H9 (cell line): ENCODE data around the gene CDH3. TPM values are rescaled to one million over a fixed set of nuclear protein-coding genes. Genes with fewer than 3 reads are reported as not detected.

Experiments
- DNase-seq: peaks from one replicate; pipeline ENCODE4 v3.0.0-alpha.2; 2017
- H2AFZ ChIP-seq: one replicate; pipeline ENCODE4 v1.6.1; 2013; ENCODE audit warnings: mild to moderate bottlenecking, low read length, control low read depth, moderate library complexity
- H2AK5ac ChIP-seq: 2 replicates; pipeline ENCODE4 v1.6.1; 2013; ENCODE audit warnings: low read length, control low read depth, mixed read lengths; ENCODE audit not compliant: insufficient read length
- H2BK120ac ChIP-seq: one replicate; pipeline ENCODE4 v1.6.1; 2013; ENCODE audit warnings: low read depth, mild to moderate bottlenecking, low read length, control low read depth, inconsistent platforms; ENCODE audit not compliant: poor library complexity, severe bottlenecking
- H2BK12ac ChIP-seq: 2 replicates; pipeline ENCODE4 v1.6.1; 2013; ENCODE audit warnings: low read length, control low read depth, mixed read lengths, low read depth; ENCODE audit not compliant: insufficient read length
- H2BK15ac ChIP-seq: 2 replicates; pipeline ENCODE4 v1.6.1; 2013; ENCODE audit warnings: low read depth, low read length, control low read depth
- H2BK20ac ChIP-seq: one replicate; pipeline ENCODE4 v1.6.1; 2013; ENCODE audit warnings: low read depth, mild to moderate bottlenecking, low read length, control low read depth, inconsistent platforms; ENCODE audit not compliant: poor library complexity, severe bottlenecking
- H2BK5ac ChIP-seq: 2 replicates; pipeline ENCODE4 v1.6.1; 2013; ENCODE audit warnings: low read length, control low read depth, mixed read lengths; ENCODE audit not compliant: insufficient read length
- H3K14ac ChIP-seq: 2 replicates; pipeline ENCODE4 v1.6.1; 2013; ENCODE audit warnings: low read length, control low read depth; ENCODE audit not compliant: insufficient read depth
- H3K18ac ChIP-seq: 2 replicates; pipeline ENCODE4 v1.6.1; 2013; ENCODE audit warnings: low read depth, mild to moderate bottlenecking, mixed read lengths, low read length, control low read depth; ENCODE audit not compliant: insufficient read length
- H3K23ac ChIP-seq: 2 replicates; pipeline ENCODE4 v1.6.1; 2013; ENCODE audit warnings: low read length, control low read depth, mixed read lengths, low read depth; ENCODE audit not compliant: insufficient read length
- H3K23me2 ChIP-seq: 2 replicates; pipeline ENCODE4 v1.6.1; 2013; ENCODE audit warnings: low read depth, mild to moderate bottlenecking, mixed read lengths, low read length, control low read depth; ENCODE audit not compliant: insufficient read length, poor library complexity, severe bottlenecking
- H3K27ac ChIP-seq: 2 replicates; pipeline ENCODE4 v1.5.1; 2013; ENCODE audit warnings: low read length, control low read depth, mixed read lengths, low read depth; ENCODE audit not compliant: insufficient read length
- H3K27me3 ChIP-seq: 2 replicates; pipeline ENCODE4 v1.6.1; 2013; ENCODE audit warnings: low read length, control low read depth, inconsistent platforms; ENCODE audit not compliant: insufficient read depth
- H3K4ac ChIP-seq: 2 replicates; pipeline ENCODE4 v1.6.1; 2013; ENCODE audit warnings: low read depth, mild to moderate bottlenecking, control low read depth, inconsistent platforms, low read length, moderate library complexity
- H3K4me1 ChIP-seq: 2 replicates; pipeline ENCODE4 v1.6.1; 2013; ENCODE audit warnings: low read length, control low read depth, inconsistent platforms; ENCODE audit not compliant: insufficient read depth
- H3K4me2 ChIP-seq: 2 replicates; pipeline ENCODE4 v1.6.1; 2013; ENCODE audit warnings: low read length, control low read depth, mixed read lengths; ENCODE audit not compliant: insufficient read length, insufficient read depth
- H3K56ac ChIP-seq: 2 replicates; pipeline ENCODE4 v1.6.1; 2013; ENCODE audit warnings: low read depth, mild to moderate bottlenecking, mixed read lengths, low read length, control low read depth; ENCODE audit not compliant: insufficient read length
- H3K79me1 ChIP-seq: 2 replicates; pipeline ENCODE4 v1.6.1; 2013; ENCODE audit warnings: low read depth, mild to moderate bottlenecking, moderate library complexity, low read length, control low read depth, inconsistent platforms; ENCODE audit not compliant: insufficient read depth, poor library complexity, severe bottlenecking
- H3K79me2 ChIP-seq: 2 replicates; pipeline ENCODE4 v1.6.1; 2013; ENCODE audit warnings: low read length, control low read depth, inconsistent platforms; ENCODE audit not compliant: insufficient read depth
- H3K9ac ChIP-seq: 2 replicates; pipeline ENCODE4 v1.6.1; 2013; ENCODE audit warnings: low read length, control low read depth, mixed read lengths; ENCODE audit not compliant: insufficient read length; ENCODE audit errors: extremely low read depth
- H3K9me3 ChIP-seq: one replicate; pipeline ENCODE4 v1.6.1; 2013; ENCODE audit warnings: low read depth, low read length, inconsistent platforms; ENCODE audit not compliant: control insufficient read depth
- H3T11ph ChIP-seq: one replicate; pipeline ENCODE4 v1.6.1; 2013; ENCODE audit warnings: mild to moderate bottlenecking, low read length, control low read depth, inconsistent platforms
- H4K20me1 ChIP-seq: one replicate; pipeline ENCODE4 v1.6.1; 2013; ENCODE audit not compliant: control insufficient read depth, insufficient read length, insufficient read depth
- H4K5ac ChIP-seq: 2 replicates; pipeline ENCODE4 v1.6.1; 2013; ENCODE audit warnings: low read depth, mild to moderate bottlenecking, mixed read lengths, low read length, control low read depth; ENCODE audit not compliant: insufficient read length
- H4K8ac ChIP-seq: replicated peaks from 2 replicates; pipeline ENCODE4 v1.6.1; 2013; ENCODE audit warnings: low read length, control low read depth, mixed read lengths, low read depth; ENCODE audit not compliant: insufficient read length
- H4K91ac ChIP-seq: 2 replicates; pipeline ENCODE4 v1.6.1; 2013; ENCODE audit warnings: low read depth, mild to moderate bottlenecking, moderate library complexity, mixed read lengths, low read length, control low read depth; ENCODE audit not compliant: insufficient read length
- H3K27ac Mint-ChIP-seq, 3 experiments: 2 replicates in 2 of 3; 3 replicates in 1 of 3; pipeline ENCODE4 v1.8.0; 2020 to 2021; ENCODE audit warnings: mixed read lengths in 3 of 3, mild to moderate bottlenecking in 1 of 3, moderate library complexity in 1 of 3
- H3K27me3 Mint-ChIP-seq: 2 replicates; pipeline ENCODE4 v1.8.0; 2021; ENCODE audit warnings: low read depth, mild to moderate bottlenecking, moderate library complexity, mixed read lengths
- H3K36me3 Mint-ChIP-seq, 3 experiments: 2 replicates in 2 of 3; 3 replicates in 1 of 3; pipeline ENCODE4 v1.8.0; 2020 to 2021; ENCODE audit warnings: low read depth in 3 of 3, mixed read lengths in 3 of 3; ENCODE audit not compliant: insufficient read depth in 1 of 3
- H3K4me1 Mint-ChIP-seq, 2 experiments: 2 replicates each; pipeline ENCODE4 v1.8.0; 2020; ENCODE audit warnings: mixed read lengths in 2 of 2
- H3K4me3 Mint-ChIP-seq, 2 experiments: 2 replicates in 1 of 2; 3 replicates in 1 of 2; pipeline ENCODE4 v1.8.0; 2020 to 2021; ENCODE audit warnings: mild to moderate bottlenecking in 2 of 2, mixed read lengths in 2 of 2, moderate library complexity in 1 of 2
- H3K9me3 Mint-ChIP-seq, 2 experiments: 2 replicates in 1 of 2; 3 replicates in 1 of 2; pipeline ENCODE4 v1.8.0; 2020; ENCODE audit warnings: mild to moderate bottlenecking in 2 of 2, mixed read lengths in 2 of 2, moderate library complexity in 1 of 2
- CTCF ChIP-seq: fragments of 200-600 bp; sonication (generic); conservative IDR thresholded peaks from 3 replicates; pipeline ENCODE4 v1.8.0; 2021; ENCODE audit warnings: antibody characterized with exemption, mild to moderate bottlenecking
- WGBS: extraction: QIAGEN DNeasy Blood & Tissue Kit; methylation state at CpG from one replicate; pipeline ENCODE4 v1.1.7; 2013; ENCODE audit warnings: missing lambda C conversion rate, low lambda C conversion rate, mixed read lengths; ENCODE audit not compliant: insufficient read length; ENCODE audit errors: extremely low coverage; 5-methylcytosine and 5-hydroxymethylcytosine counted together
- total RNA-seq: library from RNA; stranded (reverse); gene quantifications from 2 replicates; pipeline ENCODE4 v1.2.1, GENCODE V29; 2021

The CDH3 gene
- total RNA-seq, 1 experiment from 2014 or later: 97.2 TPM

GRCh38 chr16:68658341-68658973 lies 13.3 kb downstream of the CDH3 start:
- H3K4ac ChIP-seq: no peak overlapping the region
- H3K4me2 ChIP-seq: no peak overlapping the region
- no peak overlapping the region for H3K56ac ChIP-seq
- no peaks in the 10 kb centered on the region for H3K9me3 ChIP-seq
- H4K8ac ChIP-seq: no peak overlapping the region
- H2BK20ac ChIP-seq: no peak overlapping the region
- no peaks in the 10 kb centered on the region for H3K27me3 ChIP-seq
- H3K79me2 ChIP-seq: peaks cover 8% of the 10 kb centered on the region; the same call in 1 of the 2 replicates
- H3T11ph ChIP-seq: no peak overlapping the region
- no peak overlapping the region for H3K14ac ChIP-seq
- H4K20me1 ChIP-seq: no peaks in the 10 kb centered on the region
- peak overlapping the region; percentile 13 to 47 (median 32); a peak in 4 of 7 replicates for H3K27ac Mint-ChIP-seq
- H3K9me3 Mint-ChIP-seq: no peaks in the 10 kb centered on the region
- H4K91ac ChIP-seq: no peak overlapping the region
- H3K23me2 ChIP-seq: no peaks in the 10 kb centered on the region
- H3K79me1 ChIP-seq: peaks cover 2% of the 10 kb centered on the region
- H3K18ac ChIP-seq: no peak overlapping the region
- H3K9ac ChIP-seq: no peak overlapping the region
- H4K5ac ChIP-seq: no peak overlapping the region
- H2BK5ac ChIP-seq: peak overlapping the region; percentile 2
- no peaks in the 10 kb centered on the region for H3K4me1 ChIP-seq
- no peak for DNase-seq
- H3K36me3 Mint-ChIP-seq: peaks cover 3 to 13% (median 11%) of the 10 kb centered on the region in 3 experiments
- TF ChIP-seq CTCF: no peak
- no peak overlapping the region for H2BK120ac ChIP-seq
- no peak overlapping the region for H3K4me3 Mint-ChIP-seq
- H3K27ac ChIP-seq: no peak overlapping the region
- no peak overlapping the region for H3K23ac ChIP-seq
- H3K4me1 Mint-ChIP-seq: peaks cover 18 to 23% of the 10 kb centered on the region in 2 experiments
- no peak overlapping the region for H2AK5ac ChIP-seq
- no peak overlapping the region for H2BK15ac ChIP-seq
- no peaks in the 10 kb centered on the region for H3K27me3 Mint-ChIP-seq
- no peak overlapping the region for H2BK12ac ChIP-seq
- no peak overlapping the region for H2AFZ ChIP-seq
- no CpG with 5 or more reads among the region's 13 CpGs for WGBS
